Liver (tissue), 9 donors: ENCODE measurements around the gene CIZ1. TPM values are rescaled to one million over a fixed set of nuclear protein-coding genes. Genes with fewer than 3 reads are reported as not detected.
A peak's percentile ranks its signal among the peaks of the same experiment; 100 is the strongest.

Experiments used
- DNase-seq: peaks from one replicate; pipeline ENCODE4 v3.0.0-alpha.2; 2017; ENCODE audit warnings: low spot score
- H3K27ac ChIP-seq, 2 donors: one replicate each; pipeline ENCODE4 v1.7.0; 2013; ENCODE audit warnings: inconsistent platforms in 2 of 2, low read length in 2 of 2, control low read depth in 1 of 2, low read depth in 1 of 2, mild to moderate bottlenecking in 1 of 2
- H3K27me3 ChIP-seq, 4 donors: one replicate each; pipeline versions ENCODE4 v1.6.1 to v1.7.0; 2013; ENCODE audit warnings: low read length in 3 of 4, inconsistent platforms in 1 of 4, mild to moderate bottlenecking in 1 of 4, moderate library complexity in 1 of 4; ENCODE audit not compliant: control insufficient read depth in 4 of 4, insufficient read depth in 4 of 4
- H3K36me3 ChIP-seq, 4 donors: one replicate each; pipeline versions ENCODE4 v1.6.1 to v1.7.0; 2013; ENCODE audit warnings: low read length in 3 of 4, mild to moderate bottlenecking in 3 of 4, low read depth in 1 of 4, moderate library complexity in 1 of 4; ENCODE audit not compliant: control insufficient read depth in 4 of 4, insufficient read depth in 3 of 4
- H3K4me1 ChIP-seq, 4 donors: one replicate each; pipeline versions ENCODE4 v1.6.1 to v1.7.0; 2013; ENCODE audit warnings: low read length in 3 of 4, mild to moderate bottlenecking in 3 of 4, moderate library complexity in 1 of 4; ENCODE audit not compliant: control insufficient read depth in 4 of 4, insufficient read depth in 4 of 4
- H3K4me3 ChIP-seq, 3 donors: one replicate each; pipeline versions ENCODE4 v1.6.1 to v1.7.0; 2013; ENCODE audit warnings: low read length in 3 of 3, control low read depth in 1 of 3, low read depth in 1 of 3, mild to moderate bottlenecking in 1 of 3
- H3K9ac ChIP-seq, 2 donors: one replicate each; pipeline ENCODE4 v1.7.0; 2013; ENCODE audit warnings: low read length in 2 of 2, mild to moderate bottlenecking in 2 of 2, moderate library complexity in 2 of 2, control low read depth in 1 of 2, low read depth in 1 of 2
- H3K9me3 ChIP-seq, 4 donors: one replicate each; pipeline versions ENCODE4 v1.6.1 to v1.7.0; 2013; ENCODE audit warnings: low read length in 3 of 4; ENCODE audit not compliant: control insufficient read depth in 4 of 4
- GABPA ChIP-seq, 2 donors: IDR thresholded peaks in 1 of 2; conservative IDR thresholded peaks in 1 of 2; 2 replicates each; pipeline ENCODE4 v1.6.1; 2016; ENCODE audit warnings: antibody characterized with exemption in 2 of 2, mild to moderate bottlenecking in 1 of 2, moderate library complexity in 1 of 2
- HNF4G ChIP-seq: IDR thresholded peaks from 2 replicates; pipeline ENCODE4 v1.6.1; 2016; ENCODE audit warnings: antibody characterized with exemption
- RXRA ChIP-seq, 2 donors: IDR thresholded peaks; 2 replicates each; pipeline ENCODE4 v1.6.1; 2017 to 2018; ENCODE audit warnings: antibody characterized with exemption in 2 of 2, mild to moderate bottlenecking in 1 of 2
- TAF1 ChIP-seq: conservative IDR thresholded peaks from 2 replicates; pipeline ENCODE4 v1.6.1; 2016; ENCODE audit warnings: antibody characterized with exemption, mild to moderate bottlenecking
- YY1 ChIP-seq: IDR thresholded peaks from 2 replicates; pipeline ENCODE4 v1.6.1; 2016; ENCODE audit warnings: antibody characterized with exemption, mild to moderate bottlenecking
- WGBS: extraction: QIAGEN DNeasy Blood & Tissue Kit; methylation state at CpG from one replicate; pipeline ENCODE4 v1.1.7; 2013; 5-methylcytosine and 5-hydroxymethylcytosine counted together
- polyA plus RNA-seq, 2 donors: library from polyadenylated mRNA; stranded (reverse) in 1 of 2; unstranded in 1 of 2; fragments of 200-250 nt in 1 of 2; fragments of >200 nt in 1 of 2; fragmentation: Nextera tagmentation in 1 of 2; extraction: Ambion mirVana in 1 of 2; gene quantifications; one replicate each; pipeline versions ENCODE4 v1.2.1 to v1.2.3, GENCODE V29; 2013 to 2015
- total RNA-seq, 2 donors: library from RNA; depleted of rRNA; stranded (reverse); fragments of >200 nt; gene quantifications; one replicate each; pipeline ENCODE4 v1.2.3, GENCODE V29; 2014
- TF ChIP-seq, protein P1 (sequence below): fragments of 150-350 bp; IDR thresholded peaks from 2 replicates; pipeline ENCODE4 v1.5.1; 2017; ENCODE audit warnings: improper control_type of control experiment, low read depth, low read length; ENCODE audit not compliant: missing input control
- TF ChIP-seq, protein P2 (sequence below): IDR thresholded peaks from 2 replicates; pipeline ENCODE4 v1.6.1; 2016; ENCODE audit warnings: antibody characterized with exemption, mild to moderate bottlenecking
- TF ChIP-seq, protein P3 (sequence below): IDR thresholded peaks from 2 replicates; pipeline ENCODE4 v1.6.1; 2016; ENCODE audit warnings: antibody characterized with exemption
- donor health status: healthy.
- donor health status: healthy.
- donor health status: healthy.
- donor health status: healthy.
- donor health status: healthy.

Gene CIZ1
- total and polyA plus RNA-seq, 4 donors: 12.5 to 15.5 (median 13.7) TPM

DNA sequence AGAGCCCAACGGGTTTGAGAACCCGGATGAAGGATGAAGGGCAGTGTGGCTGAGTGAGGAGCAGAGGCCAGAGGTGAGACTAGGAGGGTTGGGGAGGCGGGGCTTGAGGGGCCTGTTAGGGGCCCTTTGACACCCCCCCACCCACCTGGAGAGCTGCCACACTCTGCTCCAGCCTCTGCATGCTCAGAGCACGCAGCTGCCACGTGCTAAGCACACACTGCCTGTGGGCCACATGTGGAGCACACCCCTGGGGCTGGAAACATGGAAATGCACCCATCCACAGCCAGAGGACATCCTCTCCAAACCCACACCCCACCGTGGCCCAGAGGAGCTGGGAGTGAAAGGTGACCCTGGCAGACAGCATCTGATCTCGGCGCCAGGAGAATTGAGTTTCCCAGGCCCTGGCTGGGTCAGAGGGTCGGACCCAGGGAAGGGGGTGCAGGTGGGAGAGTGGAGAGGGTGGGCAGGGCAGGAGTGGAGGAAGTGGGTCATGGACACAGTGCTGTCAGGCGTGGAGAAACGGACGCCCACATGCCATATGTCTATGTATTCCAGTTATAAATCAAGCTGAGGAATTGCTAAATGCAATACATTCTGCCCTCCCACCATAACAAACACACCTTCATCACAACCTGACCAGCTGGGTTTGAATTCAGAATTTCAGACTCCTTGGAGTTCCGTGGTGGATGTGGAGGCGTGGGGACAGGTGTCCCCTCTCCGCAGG lies 17.7 kb upstream of the CIZ1 start:
- no peak for DNase-seq
- WGBS: 81% methylated on average over 15 of the region's 15 CpGs
- Histone ChIP-seq H3K27ac (peak overlapping the region; percentile 60 to 74), H3K4me3 (no peak overlapping the region), H3K4me1 (peaks cover 4 to 60% (median 36%) of the 10 kb centered on the region in 4 donors), H3K9me3 (no peaks in the 10 kb centered on the region), H3K36me3 (no peaks in the 10 kb centered on the region), H3K27me3 (no peaks in the 10 kb centered on the region), H3K9ac (no peak overlapping the region)
- TF ChIP-seq, protein P1, sequence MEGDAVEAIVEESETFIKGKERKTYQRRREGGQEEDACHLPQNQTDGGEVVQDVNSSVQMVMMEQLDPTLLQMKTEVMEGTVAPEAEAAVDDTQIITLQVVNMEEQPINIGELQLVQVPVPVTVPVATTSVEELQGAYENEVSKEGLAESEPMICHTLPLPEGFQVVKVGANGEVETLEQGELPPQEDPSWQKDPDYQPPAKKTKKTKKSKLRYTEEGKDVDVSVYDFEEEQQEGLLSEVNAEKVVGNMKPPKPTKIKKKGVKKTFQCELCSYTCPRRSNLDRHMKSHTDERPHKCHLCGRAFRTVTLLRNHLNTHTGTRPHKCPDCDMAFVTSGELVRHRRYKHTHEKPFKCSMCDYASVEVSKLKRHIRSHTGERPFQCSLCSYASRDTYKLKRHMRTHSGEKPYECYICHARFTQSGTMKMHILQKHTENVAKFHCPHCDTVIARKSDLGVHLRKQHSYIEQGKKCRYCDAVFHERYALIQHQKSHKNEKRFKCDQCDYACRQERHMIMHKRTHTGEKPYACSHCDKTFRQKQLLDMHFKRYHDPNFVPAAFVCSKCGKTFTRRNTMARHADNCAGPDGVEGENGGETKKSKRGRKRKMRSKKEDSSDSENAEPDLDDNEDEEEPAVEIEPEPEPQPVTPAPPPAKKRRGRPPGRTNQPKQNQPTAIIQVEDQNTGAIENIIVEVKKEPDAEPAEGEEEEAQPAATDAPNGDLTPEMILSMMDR: no peak

DNA sequence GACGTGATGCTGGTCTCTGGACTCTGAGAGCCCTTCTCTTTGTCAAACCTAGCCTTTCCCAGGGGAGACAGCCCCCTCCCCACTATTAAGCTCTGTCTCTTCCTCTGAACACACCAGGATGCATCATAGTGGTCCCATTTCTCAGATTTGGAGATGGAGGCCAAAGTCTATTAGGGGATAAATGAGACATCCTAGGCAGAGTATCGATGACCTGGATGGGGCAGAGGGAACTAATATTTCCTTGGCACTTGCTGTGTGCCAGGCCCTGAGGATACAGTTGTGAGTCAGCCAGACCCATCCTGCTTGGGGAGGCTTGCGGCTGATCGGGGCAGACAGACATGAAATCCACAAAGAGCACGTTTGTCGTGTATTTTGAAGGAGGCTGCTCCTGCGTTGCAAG lies 17.0 kb upstream of the CIZ1 start:
- peak overlapping the region in 1 of 2 donors; percentile 68 for H3K27ac ChIP-seq
- H3K9me3 ChIP-seq: no peaks in the 10 kb centered on the region
- no peaks in the 10 kb centered on the region for H3K36me3 ChIP-seq
- DNase-seq: no peak
- H3K4me1 ChIP-seq: peaks cover 7 to 62% (median 42%) of the 10 kb centered on the region in 4 donors
- no peaks in the 10 kb centered on the region for H3K27me3 ChIP-seq
- H3K4me3 ChIP-seq: no peak overlapping the region
- no peak overlapping the region for H3K9ac ChIP-seq
- TF ChIP-seq, protein P2, sequence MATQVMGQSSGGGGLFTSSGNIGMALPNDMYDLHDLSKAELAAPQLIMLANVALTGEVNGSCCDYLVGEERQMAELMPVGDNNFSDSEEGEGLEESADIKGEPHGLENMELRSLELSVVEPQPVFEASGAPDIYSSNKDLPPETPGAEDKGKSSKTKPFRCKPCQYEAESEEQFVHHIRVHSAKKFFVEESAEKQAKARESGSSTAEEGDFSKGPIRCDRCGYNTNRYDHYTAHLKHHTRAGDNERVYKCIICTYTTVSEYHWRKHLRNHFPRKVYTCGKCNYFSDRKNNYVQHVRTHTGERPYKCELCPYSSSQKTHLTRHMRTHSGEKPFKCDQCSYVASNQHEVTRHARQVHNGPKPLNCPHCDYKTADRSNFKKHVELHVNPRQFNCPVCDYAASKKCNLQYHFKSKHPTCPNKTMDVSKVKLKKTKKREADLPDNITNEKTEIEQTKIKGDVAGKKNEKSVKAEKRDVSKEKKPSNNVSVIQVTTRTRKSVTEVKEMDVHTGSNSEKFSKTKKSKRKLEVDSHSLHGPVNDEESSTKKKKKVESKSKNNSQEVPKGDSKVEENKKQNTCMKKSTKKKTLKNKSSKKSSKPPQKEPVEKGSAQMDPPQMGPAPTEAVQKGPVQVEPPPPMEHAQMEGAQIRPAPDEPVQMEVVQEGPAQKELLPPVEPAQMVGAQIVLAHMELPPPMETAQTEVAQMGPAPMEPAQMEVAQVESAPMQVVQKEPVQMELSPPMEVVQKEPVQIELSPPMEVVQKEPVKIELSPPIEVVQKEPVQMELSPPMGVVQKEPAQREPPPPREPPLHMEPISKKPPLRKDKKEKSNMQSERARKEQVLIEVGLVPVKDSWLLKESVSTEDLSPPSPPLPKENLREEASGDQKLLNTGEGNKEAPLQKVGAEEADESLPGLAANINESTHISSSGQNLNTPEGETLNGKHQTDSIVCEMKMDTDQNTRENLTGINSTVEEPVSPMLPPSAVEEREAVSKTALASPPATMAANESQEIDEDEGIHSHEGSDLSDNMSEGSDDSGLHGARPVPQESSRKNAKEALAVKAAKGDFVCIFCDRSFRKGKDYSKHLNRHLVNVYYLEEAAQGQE: no peak
- no peak for TF ChIP-seq GABPA (IDR thresholded peaks at IDR 0.05 in 1 of 2, conservative IDR thresholded peaks at IDR 0.05 in 1 of 2)
- no peak for TF ChIP-seq RXRA (IDR thresholded peaks at IDR 0.05)
- TF ChIP-seq, protein P3, sequence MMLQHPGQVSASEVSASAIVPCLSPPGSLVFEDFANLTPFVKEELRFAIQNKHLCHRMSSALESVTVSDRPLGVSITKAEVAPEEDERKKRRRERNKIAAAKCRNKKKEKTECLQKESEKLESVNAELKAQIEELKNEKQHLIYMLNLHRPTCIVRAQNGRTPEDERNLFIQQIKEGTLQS: no peak
- no peak for TF ChIP-seq TAF1
- TF ChIP-seq HNF4G: no peak
- TF ChIP-seq YY1: no peak
- WGBS: 91% methylated on average over 7 of the region's 7 CpGs
